NCI-H82 (cell line): ENCODE results near the gene KRTAP4-2.
"Not testable (repeated sequence)": the region's sequence is repeated elsewhere in the genome, so short reads cannot be mapped to it uniquely, and the experiment has no call there.

Experiments
- DNase-seq: peaks from one replicate; lab custom pipeline; 2025; lab: John Stamatoyannopoulos, UW

Gene KRTAP4-2

DNA sequence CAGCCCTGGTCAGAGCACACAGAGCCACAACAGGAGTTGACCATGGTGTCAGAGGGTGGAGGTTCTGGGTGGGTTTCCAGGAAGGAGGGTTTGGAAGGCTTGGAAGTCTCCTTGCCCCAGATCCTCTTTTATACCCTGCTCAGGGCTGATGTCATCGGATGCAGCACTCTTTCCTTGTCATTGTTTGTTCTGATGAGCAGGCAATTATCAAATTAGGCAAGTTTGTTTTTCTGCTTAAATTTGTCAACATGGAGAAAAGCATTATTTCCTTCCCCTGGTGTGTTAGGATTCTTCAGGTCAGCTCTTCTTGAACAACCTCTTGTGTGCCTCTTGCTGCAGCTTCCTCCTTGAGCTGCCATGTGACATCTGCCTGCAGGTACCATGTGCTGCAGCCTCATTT, 17.4 kb downstream of the KRTAP4-2 start, which contains the start of gene KRTAP4-4:
KRTAP4-4 (minus strand) TSS at position 101 of the 400 bp plus-strand sequence; CDS start at position 44, 57 bp downstream.
- DNase-seq, result no peak

- not testable (repeated sequence) for DNase-seq
Observed at GRCh38 chr17:41160190-41160589, 17.8 kb downstream of the KRTAP4-2 start.

DNA sequence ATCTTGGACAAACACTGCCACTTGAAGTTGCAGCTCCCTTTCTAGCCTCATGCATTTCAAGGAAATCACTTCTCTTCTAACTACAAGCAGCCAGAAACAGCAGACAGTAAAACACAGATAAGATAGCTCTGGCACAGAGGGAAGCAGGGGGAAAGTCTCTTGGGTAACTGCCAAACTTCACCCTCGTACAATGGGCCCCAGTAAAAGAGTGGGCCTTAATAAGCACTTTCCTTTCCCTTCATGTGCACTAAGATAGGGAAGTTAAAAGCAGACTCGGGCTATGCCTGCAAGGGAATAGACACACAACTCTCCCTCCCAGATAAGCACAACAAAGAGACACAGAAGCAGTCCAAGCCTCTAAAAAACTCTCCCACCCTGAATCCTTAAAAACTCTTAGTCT, 24.2 kb downstream of the KRTAP4-2 start:
- DNase-seq, result no peak

- DNase-seq, result no peak
Observed at GRCh38 chr17:41151525-41151924, 26.5 kb downstream of the KRTAP4-2 start.

DNA sequence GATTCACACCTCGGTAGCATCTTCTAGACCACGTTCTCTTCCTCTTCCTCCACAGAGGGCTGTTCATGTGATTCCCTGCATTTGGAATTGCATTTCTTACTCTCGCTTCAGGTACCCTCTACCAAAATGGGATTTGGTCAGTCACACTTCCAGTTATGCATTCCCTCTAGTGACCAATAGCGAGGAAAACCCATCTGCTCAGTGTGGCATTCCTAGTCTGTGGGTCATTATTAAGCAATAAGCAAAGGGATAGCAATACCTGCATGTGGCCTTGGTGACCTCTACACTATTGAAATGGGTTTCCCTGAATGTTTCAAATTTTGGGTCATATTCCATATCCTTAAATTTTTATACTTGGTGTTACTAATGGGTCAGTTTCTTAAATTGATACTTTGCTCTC, 28.0 kb downstream of the KRTAP4-2 start:
- DNase-seq, result no peak

- no peak for DNase-seq
Observed at GRCh38 chr17:41149652-41149985, 28.4 kb downstream of the KRTAP4-2 start, which contains the start of gene KRTAP4-5. Gene KRTAP4-5, minus strand, starts transcription at chr17:41149825. Its CDS starts 58 bp downstream, at chr17:41149767.

DNA sequence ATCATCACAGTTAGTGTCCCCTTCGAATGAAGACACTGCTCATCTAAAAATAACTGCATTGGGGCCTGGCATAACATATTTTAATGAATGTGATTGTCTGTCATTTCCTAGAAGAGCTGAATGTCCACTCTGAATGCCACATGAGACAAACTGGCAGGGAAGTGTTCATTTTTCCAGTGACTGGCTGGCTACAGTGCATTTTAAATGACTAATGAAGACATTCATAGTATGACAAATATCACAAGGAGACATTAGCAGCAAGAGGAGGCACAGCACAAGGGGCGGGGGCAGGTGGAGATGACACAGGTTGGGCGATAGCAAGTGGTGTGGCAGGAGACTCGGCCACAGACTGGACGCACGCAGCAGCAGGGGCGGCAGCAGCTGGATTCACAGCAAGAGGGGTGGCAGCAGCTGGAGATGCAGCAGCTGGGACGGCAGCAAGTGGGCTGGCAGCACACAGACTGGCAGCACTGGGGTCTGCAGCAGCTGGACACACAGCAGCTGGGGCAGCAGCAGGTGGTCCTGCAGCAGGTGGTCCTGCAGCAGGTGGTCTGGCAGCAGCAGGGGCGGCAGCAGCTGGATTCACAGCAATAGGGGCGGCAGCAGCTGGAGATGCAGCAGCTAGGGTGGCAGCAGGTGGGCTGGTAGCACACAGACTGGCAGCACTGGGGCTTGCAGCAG, 28.9 kb downstream of the KRTAP4-2 start:
- not testable (repeated sequence) for DNase-seq

GRCh38 chr17:41147531-41148204, 30.4 kb downstream of the KRTAP4-2 start:
- DNase-seq, result no peak

DNA sequence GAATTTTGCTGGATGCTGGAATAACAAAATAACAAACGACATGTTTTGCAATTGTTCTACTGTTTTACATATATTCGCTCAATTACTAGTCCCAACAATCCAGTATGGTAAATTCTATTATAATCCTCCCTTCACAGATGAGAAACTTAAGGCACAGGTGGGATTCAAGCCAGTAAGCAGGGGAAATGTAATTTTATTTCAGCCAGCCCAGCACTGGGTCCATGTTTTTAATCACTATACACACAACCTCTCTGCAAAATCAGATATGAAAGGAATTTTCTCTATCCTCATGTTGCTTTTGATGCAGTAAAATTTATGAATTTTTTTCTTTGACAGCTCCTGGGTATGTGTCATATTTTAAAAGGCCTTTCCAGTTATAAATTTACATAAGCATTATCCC, 32.8 kb downstream of the KRTAP4-2 start:
- no peak for DNase-seq

GRCh38 chr17:41144846-41145245, 33.2 kb downstream of the KRTAP4-2 start:
- no peak for DNase-seq

DNA sequence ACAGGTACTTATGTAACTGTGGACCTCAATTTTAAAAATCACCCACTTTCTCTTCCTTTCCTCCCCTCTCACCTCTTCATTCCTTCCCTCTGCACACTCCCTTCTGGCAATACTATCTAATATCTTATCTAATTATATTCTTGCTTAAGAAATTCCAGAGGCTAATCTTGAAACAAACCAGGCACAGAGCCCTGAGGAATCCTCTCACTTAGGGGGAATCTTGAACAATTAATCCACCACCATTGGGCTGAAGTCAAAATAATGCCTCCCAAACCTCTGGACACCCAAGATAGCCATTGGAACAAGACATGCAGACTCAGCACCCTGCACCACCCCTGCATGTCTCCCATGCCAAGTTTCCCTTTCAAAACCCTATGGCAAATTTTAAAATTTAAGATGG, 36.7 kb downstream of the KRTAP4-2 start:
- no peak for DNase-seq

- DNase-seq, result no peak
Observed at GRCh38 chr17:41140360-41141131, 37.5 kb downstream of the KRTAP4-2 start, which contains the start of gene KRTAP4-6. Gene KRTAP4-6, minus strand, starts transcription at chr17:41140544. Its CDS starts 57 bp downstream, at chr17:41140487.

DNA sequence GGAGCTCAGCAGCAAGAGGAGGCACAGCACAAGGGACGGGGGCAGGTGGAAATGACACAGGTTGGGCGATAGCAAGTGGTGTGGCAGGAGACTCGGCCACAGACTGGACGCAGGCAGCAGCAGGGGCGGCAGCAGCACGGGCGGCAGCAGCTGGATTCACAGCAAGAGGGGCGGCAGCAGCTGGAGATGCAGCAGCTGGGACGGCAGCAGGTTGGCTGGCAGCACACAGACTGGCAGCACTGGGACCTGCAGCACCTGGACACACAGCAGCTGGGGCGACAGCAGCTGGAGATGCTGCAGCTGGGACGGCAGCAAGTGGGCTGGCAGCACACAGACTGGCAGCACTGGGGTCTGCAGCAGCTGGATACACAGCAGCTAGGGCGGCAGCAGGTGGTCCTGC, 38.2 kb downstream of the KRTAP4-2 start:
- DNase-seq, result not testable (repeated sequence)

- DNase-seq, result no peak
Observed at GRCh38 chr17:41133880-41134735, 43.9 kb downstream of the KRTAP4-2 start.

DNA sequence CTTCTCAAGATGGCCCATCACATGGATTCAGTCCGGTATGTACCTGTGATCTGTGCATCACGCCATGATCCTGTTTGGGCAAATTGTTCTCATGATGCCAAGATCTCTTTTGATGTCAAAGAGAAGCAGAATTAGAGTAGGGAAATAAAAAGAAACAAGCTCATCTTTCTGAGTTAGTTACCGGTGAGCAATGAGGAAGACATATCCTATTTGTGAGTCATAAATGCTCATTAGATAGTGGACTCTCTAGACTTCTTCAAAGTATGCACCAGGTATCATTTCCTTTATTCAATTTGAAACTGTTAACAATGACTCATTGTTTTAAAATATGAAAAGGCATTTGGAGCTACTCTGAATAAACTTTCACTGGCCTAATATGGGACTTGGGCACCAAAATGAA, 46.0 kb downstream of the KRTAP4-2 start:
- no peak for DNase-seq
